ACC112 (cell line): ENCODE data around the gene MAGI2.
"Not testable (repeated sequence)": the region's sequence is repeated elsewhere in the genome, so short reads cannot be mapped to it uniquely, and the experiment has no call there.

Experiments used
- H2AFZ ChIP-seq: fragments of 200-600 bp; sonication (generic); one replicate; pipeline ENCODE4 v1.6.0; 2017; ENCODE audit warnings: antibody characterized with exemption, low read length; ENCODE audit not compliant: unreplicated experiment
- H3K27ac ChIP-seq: fragments of 200-600 bp; sonication (generic); 2 replicates; pipeline ENCODE4 v1.5.1; 2014; ENCODE audit warnings: low read depth, mild to moderate bottlenecking, antibody characterized with exemption, low read length, moderate library complexity
- H3K27me3 ChIP-seq: fragments of 200-600 bp; sonication (generic); 2 replicates; pipeline ENCODE4 v1.6.1; 2014; ENCODE audit warnings: mild to moderate bottlenecking, antibody characterized with exemption, low read length, moderate library complexity, mixed read lengths; ENCODE audit not compliant: insufficient read depth
- H3K36me3 ChIP-seq: fragments of 200-600 bp; sonication (generic); 2 replicates; pipeline ENCODE4 v1.6.1; 2016; ENCODE audit warnings: mild to moderate bottlenecking, antibody characterized with exemption, low read length, moderate library complexity, mixed read lengths; ENCODE audit not compliant: insufficient read depth
- H3K4me1 ChIP-seq: fragments of 200-600 bp; sonication (generic); one replicate; pipeline ENCODE4 v1.6.1; 2016; ENCODE audit warnings: low read length, mixed read lengths; ENCODE audit not compliant: insufficient read depth, unreplicated experiment, control insufficient read depth
- H3K4me3 ChIP-seq: fragments of 200-600 bp; sonication (generic); 2 replicates; pipeline ENCODE4 v1.5.1; 2014; ENCODE audit warnings: mild to moderate bottlenecking, low read depth, low read length
- H3K79me2 ChIP-seq: fragments of 200-600 bp; sonication (generic); one replicate; pipeline ENCODE4 v1.6.0; 2016; ENCODE audit warnings: low read length; ENCODE audit not compliant: control insufficient read depth, unreplicated experiment, insufficient read depth

MAGI2 gene

GRCh38 chr7:79035858-79036257 lies 417.6 kb downstream of the MAGI2 start:
- Histone ChIP-seq H3K27ac (no peak overlapping the region), H2AFZ (no peak overlapping the region), H3K27me3 (no peaks in the 10 kb centered on the region), H3K4me3 (no peak overlapping the region), H3K4me1 (no peaks in the 10 kb centered on the region), H3K36me3 (no peaks in the 10 kb centered on the region), H3K79me2 (no peaks in the 10 kb centered on the region)

GRCh38 chr7:79034730-79035129 lies 418.7 kb downstream of the MAGI2 start:
- H3K4me1 ChIP-seq, result no peaks in the 10 kb centered on the region
- no peak overlapping the region for H3K4me3 ChIP-seq
- no peaks in the 10 kb centered on the region for H3K36me3 ChIP-seq
- H3K27me3 ChIP-seq, result no peaks in the 10 kb centered on the region
- no peak overlapping the region for H2AFZ ChIP-seq
- no peak overlapping the region for H3K27ac ChIP-seq
- H3K79me2 ChIP-seq, result no peaks in the 10 kb centered on the region

- H3K36me3 ChIP-seq, H3K27me3 ChIP-seq, H3K4me3 ChIP-seq, H3K79me2 ChIP-seq, H3K4me1 ChIP-seq, H2AFZ ChIP-seq, H3K27ac ChIP-seq: not testable (repeated sequence)
These were observed 433.8 kb downstream of the MAGI2 start for GRCh38 chr7:79019711-79020110.

- Histone ChIP-seq H3K4me1 (no peaks in the 10 kb centered on the region), H3K27me3 (no peaks in the 10 kb centered on the region), H3K27ac (no peak overlapping the region), H3K4me3 (no peak overlapping the region), H2AFZ (no peak overlapping the region), H3K36me3 (no peaks in the 10 kb centered on the region), H3K79me2 (no peaks in the 10 kb centered on the region)
These were observed 441.5 kb downstream of the MAGI2 start for GRCh38 chr7:79011921-79012320.

GRCh38 chr7:79009647-79010046 lies 443.8 kb downstream of the MAGI2 start:
- Histone ChIP-seq H2AFZ (no peak overlapping the region), H3K4me1 (no peaks in the 10 kb centered on the region), H3K4me3 (no peak overlapping the region), H3K27ac (no peak overlapping the region), H3K79me2 (no peaks in the 10 kb centered on the region), H3K27me3 (no peaks in the 10 kb centered on the region), H3K36me3 (no peaks in the 10 kb centered on the region)

GRCh38 chr7:79008786-79009185 lies 444.7 kb downstream of the MAGI2 start:
- H3K79me2 ChIP-seq, result no peaks in the 10 kb centered on the region
- H3K27ac ChIP-seq, result no peak overlapping the region
- no peaks in the 10 kb centered on the region for H3K4me1 ChIP-seq
- no peak overlapping the region for H2AFZ ChIP-seq
- H3K4me3 ChIP-seq, result no peak overlapping the region
- H3K27me3 ChIP-seq, result no peaks in the 10 kb centered on the region
- H3K36me3 ChIP-seq, result no peaks in the 10 kb centered on the region

GRCh38 chr7:78996013-78996412 lies 457.5 kb downstream of the MAGI2 start:
- Histone ChIP-seq H3K36me3 (no peaks in the 10 kb centered on the region), H3K27ac (no peak overlapping the region), H3K79me2 (no peaks in the 10 kb centered on the region), H2AFZ (no peak overlapping the region), H3K27me3 (no peaks in the 10 kb centered on the region), H3K4me3 (no peak overlapping the region), H3K4me1 (no peaks in the 10 kb centered on the region)

- H2AFZ ChIP-seq, result no peak overlapping the region
- H3K79me2 ChIP-seq, result no peaks in the 10 kb centered on the region
- no peak overlapping the region for H3K4me3 ChIP-seq
- no peaks in the 10 kb centered on the region for H3K36me3 ChIP-seq
- H3K27me3 ChIP-seq, result no peaks in the 10 kb centered on the region
- H3K27ac ChIP-seq, result no peak overlapping the region
- no peaks in the 10 kb centered on the region for H3K4me1 ChIP-seq
These were observed 460.1 kb downstream of the MAGI2 start for GRCh38 chr7:78993341-78993740.

GRCh38 chr7:78985509-78985908 lies 468.0 kb downstream of the MAGI2 start:
- Histone ChIP-seq H2AFZ (no peak overlapping the region), H3K4me3 (no peak overlapping the region), H3K27ac (no peak overlapping the region), H3K27me3 (no peaks in the 10 kb centered on the region), H3K4me1 (no peaks in the 10 kb centered on the region), H3K36me3 (no peaks in the 10 kb centered on the region), H3K79me2 (no peaks in the 10 kb centered on the region)

- Histone ChIP-seq H3K27me3 (no peaks in the 10 kb centered on the region), H3K36me3 (no peaks in the 10 kb centered on the region), H3K79me2 (no peaks in the 10 kb centered on the region)
These were observed 470.0 kb downstream of the MAGI2 start for GRCh38 chr7:78983483-78983882.

GRCh38 chr7:78970440-78970916 lies 483.0 kb downstream of the MAGI2 start:
- no peak overlapping the region for H2AFZ ChIP-seq

More at GRCh38 chr7:78983483-78983882, 470.0 kb downstream of the MAGI2 start:
- Histone ChIP-seq H2AFZ (no peak overlapping the region), H3K4me3 (no peak overlapping the region), H3K27ac (no peak overlapping the region), H3K4me1 (no peaks in the 10 kb centered on the region)

More at GRCh38 chr7:78970440-78970916, 483.0 kb downstream of the MAGI2 start:
- Histone ChIP-seq H3K36me3 (no peaks in the 10 kb centered on the region), H3K27me3 (no peaks in the 10 kb centered on the region), H3K4me1 (peaks cover 3% of the 10 kb centered on the region), H3K27ac (no peak overlapping the region), H3K4me3 (no peak overlapping the region), H3K79me2 (no peaks in the 10 kb centered on the region)
